Measurements from ENCODE around the gene NECTIN1. TPM values are rescaled to one million over a fixed set of nuclear protein-coding genes. Genes with fewer than 3 reads are reported as not detected.

Gene NECTIN1
- total RNA-seq, 1 donor from 2014 or later, result 17.5 TPM

Small RNAs within 50 kb of the gene (small RNA-seq; reads per million reads assigned to genes)
- gene RNU6-1123P, result not detected

All from occipital lobe (tissue), 2 donors.